GM19328 (cell line): ENCODE data around the gene IL22RA1.

ENCODE experiments used
- ATAC-seq: cut with Tn5 transposase; IDR thresholded peaks from one replicate; pipeline ENCODE4 v1.9.1; 2021; ENCODE audit warnings: mild to moderate bottlenecking, moderate library complexity; ENCODE audit not compliant: unreplicated experiment

Gene IL22RA1

DNA sequence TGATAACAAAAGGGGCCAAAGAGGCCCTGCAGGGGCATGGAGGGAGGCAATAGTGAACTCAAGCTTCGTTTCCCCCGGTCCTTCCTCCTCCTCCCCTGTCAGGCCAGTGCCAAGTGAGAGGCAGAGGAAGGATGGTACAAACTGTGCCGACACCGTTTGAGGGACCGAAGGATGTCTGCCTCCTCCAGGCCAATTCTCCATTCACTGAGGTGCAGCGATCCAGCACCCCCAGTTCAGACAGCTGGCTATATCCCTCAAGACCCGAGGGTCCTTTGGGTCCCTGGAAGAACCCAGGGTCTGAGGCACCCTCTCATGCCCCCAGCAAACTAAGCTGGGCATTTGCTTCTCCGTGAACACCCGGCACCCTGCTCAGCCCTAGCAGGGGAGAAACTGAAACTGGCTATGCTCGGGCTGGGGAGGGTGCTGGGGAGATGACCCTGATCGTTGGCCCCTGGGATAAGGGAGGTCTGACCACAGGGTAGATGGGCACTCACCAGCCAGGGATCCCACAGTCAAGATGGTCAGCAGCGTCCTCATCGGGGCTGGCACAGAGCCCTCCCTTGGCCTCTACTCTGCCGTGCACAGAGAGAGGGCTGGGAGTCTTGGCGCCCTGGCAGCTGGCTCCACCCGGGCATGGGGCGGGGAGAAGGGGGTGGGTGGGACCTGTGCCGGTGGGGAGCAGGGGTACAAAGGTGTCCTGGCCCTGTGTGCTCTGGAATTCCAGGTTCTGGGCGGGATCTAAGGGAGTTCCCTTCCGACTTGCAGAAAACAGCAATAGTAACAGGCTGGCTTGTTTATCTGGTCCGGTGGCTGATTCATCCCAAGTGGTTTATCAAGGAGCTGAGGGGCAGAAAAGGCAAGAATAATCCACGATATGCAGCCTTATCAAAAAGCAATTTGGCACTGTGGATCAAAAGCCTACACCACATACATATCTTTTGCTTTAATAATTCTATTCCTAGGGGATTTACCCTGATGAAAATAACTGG, at the start of gene IL22RA1:
IL22RA1 (minus strand) TSS at position 595 of the 989 bp plus-strand sequence; CDS start at position 537, 58 bp downstream.
- ATAC-seq: no peak

- ATAC-seq: no peak
Measured at GRCh38 chr1:24191860-24192259, 48.9 kb upstream of the IL22RA1 start.

DNA sequence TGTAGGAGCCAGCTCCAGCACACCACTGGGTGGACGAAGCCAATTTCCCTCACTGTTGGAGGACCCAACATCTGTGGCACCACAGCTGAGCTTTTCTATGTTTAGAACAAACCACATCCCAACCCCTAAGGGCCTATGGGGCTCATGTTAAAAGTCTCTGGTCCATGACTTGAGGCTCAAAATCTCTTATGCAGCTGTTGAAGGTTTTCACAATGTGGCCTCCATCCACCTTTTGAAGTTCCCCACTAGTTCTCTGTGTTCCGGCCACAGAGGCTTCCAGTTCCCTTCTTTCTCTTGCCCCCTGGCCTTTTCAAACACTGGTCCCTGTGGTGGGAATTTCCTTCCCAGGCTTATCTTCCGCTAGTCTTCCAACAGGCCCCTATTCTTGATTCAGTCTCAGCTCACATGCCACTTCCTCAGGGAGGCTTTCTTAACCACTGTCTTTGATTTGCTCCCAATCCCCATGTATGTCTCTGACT, 48.1 kb upstream of the IL22RA1 start:
- peak; percentile 46 for ATAC-seq

DNA sequence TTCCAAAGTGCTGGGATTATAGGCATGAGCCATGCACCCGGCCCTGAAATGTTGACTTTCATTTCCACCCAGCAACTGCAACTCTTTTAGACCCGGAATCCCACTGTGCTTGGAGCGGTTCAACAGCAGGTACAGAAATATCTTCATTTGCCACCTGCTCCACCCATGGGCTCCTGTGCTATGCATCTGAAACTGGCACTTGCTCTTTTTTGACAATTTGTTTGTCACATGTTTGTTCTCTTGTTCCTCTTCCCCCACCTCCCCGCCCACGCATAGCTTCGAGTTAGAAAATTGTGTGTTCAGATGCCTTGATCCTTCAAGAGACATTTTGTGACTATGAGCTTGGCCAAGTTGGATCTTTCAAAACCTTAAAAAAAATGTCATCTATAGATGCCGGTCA, 46.6 kb upstream of the IL22RA1 start:
- ATAC-seq: no peak

DNA sequence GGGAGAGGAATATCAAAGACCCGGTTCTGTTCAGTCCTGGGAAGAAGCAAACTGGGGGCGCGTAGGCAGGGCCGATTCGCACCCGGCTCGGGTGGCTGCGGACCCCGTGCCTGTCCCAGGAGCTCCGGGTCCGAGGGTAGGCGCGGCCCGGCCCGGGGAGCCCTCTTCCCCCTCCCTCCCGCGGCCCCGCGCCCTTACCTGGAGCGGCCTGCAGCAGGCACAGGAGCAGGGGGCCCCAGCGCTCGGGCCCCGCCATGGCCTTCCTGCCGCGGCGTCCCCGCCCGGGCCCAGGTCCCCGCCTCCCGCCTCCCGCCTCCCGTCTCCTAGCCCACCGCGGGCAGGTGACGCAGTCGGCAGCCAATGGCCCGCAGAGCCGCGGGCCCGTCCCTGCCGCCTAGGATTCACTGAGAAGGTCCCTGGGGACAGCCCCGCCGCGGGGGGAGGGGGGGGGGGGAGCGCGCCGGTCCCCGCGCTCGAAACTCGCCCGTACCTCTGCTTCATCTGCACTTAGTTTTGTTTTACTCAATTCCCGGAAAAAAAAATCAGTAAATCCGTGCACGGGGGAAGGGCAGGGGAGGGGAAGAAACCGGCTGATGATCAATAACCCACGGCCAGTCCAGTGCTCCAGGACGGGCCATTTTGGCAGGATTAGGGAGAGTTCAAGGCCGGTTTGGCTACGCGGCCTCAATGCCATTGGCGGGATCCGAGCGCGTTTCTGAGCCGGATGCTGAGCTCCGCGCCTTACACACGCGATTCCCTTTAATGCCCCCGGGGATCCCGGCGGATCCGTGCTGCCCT, 44.3 kb upstream of the IL22RA1 start, which contains the start of gene IFNLR1:
IFNLR1 (minus strand) TSS at position 297 of the 798 bp plus-strand sequence; CDS start at position 256, 41 bp downstream.
- no peak for ATAC-seq

- no peak for ATAC-seq
Measured at GRCh38 chr1:24186711-24186992, 43.7 kb upstream of the IL22RA1 start.

GRCh38 chr1:24186031-24186710, 43.2 kb upstream of the IL22RA1 start:
- no peak for ATAC-seq

GRCh38 chr1:24185076-24185475, 42.1 kb upstream of the IL22RA1 start:
- no peak for ATAC-seq

DNA sequence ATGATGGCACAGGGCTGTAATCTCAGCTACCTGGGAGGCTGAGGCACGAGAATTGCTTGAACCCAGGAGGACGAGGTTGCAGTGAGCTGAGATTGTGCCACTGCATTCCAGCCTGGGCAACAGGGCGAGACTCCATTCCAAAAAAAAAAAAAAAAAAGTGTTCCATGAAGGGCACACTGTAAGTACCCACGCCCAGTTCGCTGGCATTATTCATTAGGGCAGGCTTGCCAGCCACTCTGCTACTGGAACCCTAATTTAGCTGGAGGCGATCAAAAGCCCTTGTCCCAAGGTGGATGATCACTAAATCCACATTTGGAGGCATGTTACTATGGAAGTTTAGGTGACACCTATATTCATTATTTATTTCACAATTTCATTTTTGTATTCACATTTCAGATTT, 39.1 kb upstream of the IL22RA1 start:
- no peak for ATAC-seq

GRCh38 chr1:24181619-24182018, 38.7 kb upstream of the IL22RA1 start:
- no peak for ATAC-seq

- ATAC-seq: no peak
Measured at GRCh38 chr1:24180676-24181075, 37.7 kb upstream of the IL22RA1 start.

DNA sequence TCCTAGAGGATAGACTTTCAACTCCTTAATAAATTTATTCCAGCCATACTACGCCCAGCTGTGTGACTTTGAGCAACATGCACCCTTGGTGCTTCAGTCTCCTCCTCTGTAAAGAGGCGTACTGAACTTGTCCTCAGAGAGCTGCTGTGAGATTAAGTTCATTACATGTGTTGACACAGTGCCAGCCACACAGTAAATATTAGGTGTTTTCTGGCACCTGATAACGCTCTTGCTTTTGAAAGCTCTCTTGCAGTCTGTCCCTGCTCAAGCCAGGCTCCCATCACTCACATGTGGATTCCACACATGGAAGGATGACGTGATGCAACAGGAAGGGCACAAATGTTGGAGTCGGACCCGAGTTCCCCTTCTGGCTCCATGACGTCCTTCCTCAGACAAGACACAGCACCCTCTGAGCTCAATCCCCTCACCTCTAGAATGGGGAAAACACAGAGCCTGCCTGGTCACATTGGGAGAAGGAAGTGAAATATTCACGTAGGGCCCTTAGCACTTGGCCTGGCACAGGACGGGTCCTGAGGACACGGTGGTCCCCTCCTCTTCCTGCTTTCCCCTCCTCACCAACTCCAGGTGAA, 36.4 kb upstream of the IL22RA1 start:
- no peak for ATAC-seq

DNA sequence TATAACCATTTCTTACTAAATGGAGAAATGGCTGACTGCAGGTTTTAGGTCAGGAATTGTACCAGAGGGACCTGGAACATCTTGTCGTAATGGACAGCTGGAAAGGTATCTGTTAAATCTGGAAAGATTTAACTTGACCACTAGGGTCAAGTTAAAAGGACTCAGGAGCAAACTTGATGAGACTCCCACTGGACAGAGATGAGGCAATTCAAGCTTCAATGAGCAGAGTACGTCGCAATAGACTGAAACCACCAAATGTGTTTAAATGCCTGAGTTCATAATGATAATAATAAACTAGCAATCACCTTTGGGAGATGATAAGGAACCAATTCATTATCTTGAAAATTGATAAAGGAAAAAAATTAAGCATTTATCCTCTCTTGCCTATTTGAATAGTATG, 35.5 kb upstream of the IL22RA1 start:
- no peak for ATAC-seq

DNA sequence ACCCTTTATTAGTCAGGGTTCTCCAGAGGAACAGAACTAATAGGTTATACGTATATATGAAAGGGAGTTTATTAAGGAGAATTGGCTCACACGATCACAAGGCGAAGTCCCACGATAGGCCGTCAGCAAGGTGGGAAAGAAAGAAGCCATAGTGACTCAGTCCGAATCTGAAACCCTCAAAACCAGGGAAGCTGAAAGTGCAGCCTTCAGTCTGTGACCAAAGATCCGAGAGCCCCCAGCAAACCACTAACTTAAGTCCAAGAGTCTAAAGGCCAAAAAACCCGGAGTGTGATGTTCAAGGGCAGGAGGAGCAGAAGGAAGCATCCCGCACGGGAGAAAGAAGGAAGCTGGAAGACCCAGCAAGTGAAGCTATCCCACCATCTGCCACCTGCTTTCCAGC, 34.2 kb upstream of the IL22RA1 start:
- no peak for ATAC-seq

- ATAC-seq: no peak
Measured at GRCh38 chr1:24175033-24175755, 32.3 kb upstream of the IL22RA1 start.

DNA sequence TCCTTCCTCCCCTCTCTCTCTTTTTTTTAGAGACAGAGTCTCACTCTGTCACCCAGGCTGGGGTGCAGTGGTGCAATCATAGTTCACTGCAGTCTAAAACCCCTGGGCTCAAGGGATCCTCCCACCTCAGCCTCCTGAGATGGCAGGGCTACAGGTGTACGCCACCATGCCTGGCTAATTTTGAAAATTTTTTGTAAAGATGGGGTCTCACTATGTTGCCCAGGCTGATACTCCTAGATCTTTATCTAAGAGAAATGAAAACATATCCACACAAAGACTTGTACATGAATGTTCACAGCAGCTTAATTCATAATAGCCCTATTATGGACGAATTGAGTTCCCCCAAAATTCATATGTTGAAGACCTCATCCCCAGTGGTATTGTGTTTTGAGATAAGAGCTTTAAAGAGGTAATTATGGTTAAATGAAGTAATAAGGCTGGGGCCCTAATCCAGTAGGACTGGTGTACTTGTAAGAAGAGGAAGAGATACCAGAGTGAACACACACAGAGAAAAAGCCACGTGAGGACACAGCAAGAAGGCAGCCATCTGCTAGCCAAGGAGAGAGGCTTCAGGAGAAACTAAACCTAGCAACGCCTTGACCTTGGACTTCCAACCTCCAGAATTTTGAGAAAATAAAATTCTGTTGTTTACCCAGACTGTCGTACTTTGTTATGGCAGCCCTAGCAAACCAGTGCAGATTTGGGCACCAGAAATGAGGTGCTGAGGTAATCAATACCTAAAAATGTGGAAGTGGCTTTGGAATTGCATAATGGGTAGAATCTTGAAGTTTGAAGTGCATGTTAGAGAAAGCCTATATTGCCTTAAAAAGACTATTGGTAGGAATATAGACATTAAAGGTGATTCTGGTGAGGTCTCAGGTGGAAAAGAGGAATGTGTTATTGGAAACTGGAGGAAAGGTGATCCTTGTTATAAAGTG, 31.0 kb upstream of the IL22RA1 start:
- no peak for ATAC-seq

DNA sequence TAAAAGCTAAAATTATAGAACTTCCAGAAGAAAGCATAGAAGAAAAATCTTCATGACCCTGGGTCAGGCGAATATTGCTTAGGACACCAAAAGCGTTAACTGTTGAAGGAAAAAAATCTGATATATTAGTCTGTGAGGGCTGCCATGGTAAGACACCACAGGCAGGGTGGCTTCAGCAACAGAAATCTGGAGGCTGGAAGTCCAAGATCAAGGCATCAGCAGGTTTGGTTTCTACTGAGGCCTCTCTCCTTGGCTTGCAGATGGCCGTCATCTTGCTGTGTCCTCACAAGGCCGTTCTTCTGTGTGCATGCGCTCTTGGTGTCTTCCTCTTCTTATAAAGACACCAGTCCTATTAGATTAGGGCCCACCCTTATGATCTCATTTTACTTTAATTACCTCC, 29.7 kb upstream of the IL22RA1 start:
- ATAC-seq: no peak

- no peak for ATAC-seq
Measured at GRCh38 chr1:24169286-24169685, 26.3 kb upstream of the IL22RA1 start.

- no peak for ATAC-seq
Measured at GRCh38 chr1:24168245-24168644, 25.3 kb upstream of the IL22RA1 start.
